IMR-90 (cell line): ENCODE results near the gene FEM1A. TPM values are rescaled to one million over a fixed set of nuclear protein-coding genes. Genes with fewer than 3 reads are reported as not detected.

Experiments
- ATAC-seq: fragments of 200-7000 bp; cut with Tn5 transposase; 2 replicates; pipeline ENCODE4 v1.9.1; 2020; ENCODE audit warnings: low read depth, mild to moderate bottlenecking, moderate library complexity
- BruUV-seq: library from RNA; stranded (reverse); fragments of 400-500 nt; replicated peaks from 2 replicates; lab custom pipeline; 2021; lab: Mats Ljungman, UMichigan
- CTCF ChIA-PET: fragments of 300-600 bp; formaldehyde crosslinking; extraction: SDS; loops from one replicate; lab custom pipeline; 2021; ENCODE audit warnings: antibody characterized with exemption; lab: Yijun Ruan, JAX
- POLR2A ChIA-PET: fragments of 300-600 bp; sonication (Branson Sonifier 250); formaldehyde crosslinking; loops from one replicate; lab custom pipeline; 2022; ENCODE audit warnings: antibody characterized with exemption; ENCODE audit not compliant: unreplicated experiment; lab: Charles Lee
- DNase-seq: peaks from one replicate; pipeline ENCODE4 v3.0.0; 2013
- H2AFZ ChIP-seq: replicated peaks from 2 replicates; pipeline ENCODE3; 2013; ENCODE audit warnings: low read length, mild to moderate bottlenecking; ENCODE audit not compliant: poor library complexity
- H2AK5ac ChIP-seq: 2 replicates; pipeline ENCODE4 v1.6.1; 2013; ENCODE audit warnings: low read depth, low read length, inconsistent platforms
- H2AK9ac ChIP-seq: replicated peaks from 2 replicates; pipeline ENCODE3; 2013; ENCODE audit warnings: mild to moderate bottlenecking, low read depth, low read length, moderate library complexity; ENCODE audit not compliant: poor library complexity
- H2BK120ac ChIP-seq: 2 replicates; pipeline ENCODE4 v1.6.1; 2013; ENCODE audit warnings: low read depth, low read length, inconsistent platforms
- H2BK15ac ChIP-seq: 3 replicates; pipeline ENCODE4 v1.6.1; 2013; ENCODE audit warnings: low read depth, low read length, inconsistent platforms
- H2BK20ac ChIP-seq: 2 replicates; pipeline ENCODE4 v1.6.1; 2013; ENCODE audit warnings: low read depth, mild to moderate bottlenecking, inconsistent platforms, low read length, moderate library complexity
- H2BK5ac ChIP-seq: 2 replicates; pipeline ENCODE4 v1.6.1; 2013; ENCODE audit warnings: mild to moderate bottlenecking, low read depth, low read length, inconsistent platforms; ENCODE audit not compliant: poor library complexity, severe bottlenecking
- H3K14ac ChIP-seq: replicated peaks from 2 replicates; pipeline ENCODE4 v1.6.1; 2013; ENCODE audit warnings: low read depth, low read length, inconsistent platforms
- H3K18ac ChIP-seq: 2 replicates; pipeline ENCODE4 v1.6.1; 2013; ENCODE audit warnings: low read depth, low read length, control low read depth
- H3K23ac ChIP-seq: 2 replicates; pipeline ENCODE4 v1.6.1; 2013; ENCODE audit warnings: low read depth, low read length, inconsistent platforms
- H3K27ac ChIP-seq: 2 replicates; pipeline ENCODE4 v1.5.1; 2013; ENCODE audit warnings: mild to moderate bottlenecking, control low read depth, low read length; ENCODE audit not compliant: insufficient read depth
- H3K27me3 ChIP-seq: 2 replicates; pipeline ENCODE4 v1.6.1; 2013; ENCODE audit warnings: low read length; ENCODE audit not compliant: control insufficient read depth, insufficient read depth
- H3K36me3 ChIP-seq: 2 replicates; pipeline ENCODE4 v1.6.1; 2013; ENCODE audit warnings: low read length, mixed read lengths; ENCODE audit not compliant: control insufficient read depth, insufficient read depth
- H3K4ac ChIP-seq: 2 replicates; pipeline ENCODE4 v1.6.1; 2013; ENCODE audit warnings: low read depth, low read length, inconsistent platforms
- H3K4me1 ChIP-seq: 2 replicates; pipeline ENCODE4 v1.6.1; 2013; ENCODE audit warnings: low read length, mixed read lengths; ENCODE audit not compliant: control insufficient read depth, insufficient read depth
- H3K4me2 ChIP-seq: 2 replicates; pipeline ENCODE4 v1.6.1; 2013; ENCODE audit warnings: low read depth, mild to moderate bottlenecking, control low read depth, low read length, moderate library complexity
- H3K4me3 ChIP-seq: 2 replicates; pipeline ENCODE4 v1.5.1; 2013; ENCODE audit warnings: low read depth, mild to moderate bottlenecking, control low read depth, low read length, moderate library complexity; ENCODE audit not compliant: insufficient read depth
- H3K56ac ChIP-seq: 2 replicates; pipeline ENCODE4 v1.6.1; 2013; ENCODE audit warnings: low read length, inconsistent platforms; ENCODE audit not compliant: insufficient read depth; ENCODE audit errors: extremely low read depth
- H3K79me1 ChIP-seq, 2 experiments: 2 replicates each; pipeline ENCODE4 v1.6.1; 2013; ENCODE audit warnings: low read length in 2 of 2, inconsistent platforms in 1 of 2, low read depth in 1 of 2
- H3K9ac ChIP-seq: 2 replicates; pipeline ENCODE4 v1.6.1; 2013; ENCODE audit warnings: low read depth, low read length, control low read depth
- H3K9me1 ChIP-seq: 2 replicates; pipeline ENCODE4 v1.6.1; 2013; ENCODE audit warnings: low read length, inconsistent platforms; ENCODE audit not compliant: insufficient read depth
- H3K9me3 ChIP-seq: 2 replicates; pipeline ENCODE4 v1.6.1; 2013; ENCODE audit warnings: low read length; ENCODE audit not compliant: control insufficient read depth, insufficient read depth
- H4K20me1 ChIP-seq: 2 replicates; pipeline ENCODE4 v1.6.1; 2013; ENCODE audit warnings: low read length, inconsistent platforms; ENCODE audit not compliant: insufficient read depth
- H4K5ac ChIP-seq: 2 replicates; pipeline ENCODE4 v1.6.1; 2013; ENCODE audit warnings: mild to moderate bottlenecking, low read depth, low read length, control low read depth
- H4K8ac ChIP-seq, 2 experiments: 2 replicates each; pipeline ENCODE4 v1.6.1; 2013; ENCODE audit warnings: low read depth in 2 of 2, low read length in 2 of 2, control low read depth in 1 of 2, inconsistent platforms in 1 of 2
- H4K91ac ChIP-seq: 2 replicates; pipeline ENCODE4 v1.6.1; 2013; ENCODE audit warnings: low read depth, low read length, inconsistent platforms; ENCODE audit not compliant: insufficient read depth
- BHLHE40 ChIP-seq: fragments of 150-350 bp; IDR thresholded peaks from 2 replicates; pipeline ENCODE4 v1.6.1; 2016; ENCODE audit warnings: mild to moderate bottlenecking, low read depth, low read length
- CEBPB ChIP-seq: IDR thresholded peaks from 2 replicates; pipeline ENCODE4 v1.6.1; 2012; ENCODE audit warnings: low read depth, low read length, improper control_type of control experiment
- CHD1 ChIP-seq: IDR thresholded peaks from 2 replicates; pipeline ENCODE4 v1.6.1; 2012; ENCODE audit warnings: low read depth, low read length, improper control_type of control experiment
- FOS ChIP-seq: fragments of 150-350 bp; IDR thresholded peaks from 2 replicates; pipeline ENCODE4 v1.6.1; 2016; ENCODE audit warnings: low read depth, low read length
- MAFK ChIP-seq: IDR thresholded peaks from 2 replicates; pipeline ENCODE4 v1.6.1; 2012; ENCODE audit warnings: low read depth, low read length, improper control_type of control experiment
- MAZ ChIP-seq: IDR thresholded peaks from 2 replicates; pipeline ENCODE4 v1.6.1; 2012; ENCODE audit warnings: low read depth, mild to moderate bottlenecking, low read length, improper control_type of control experiment, moderate library complexity, borderline replicate concordance
- MXI1 ChIP-seq: IDR thresholded peaks from 2 replicates; pipeline ENCODE4 v1.6.1; 2012; ENCODE audit warnings: low read depth, mild to moderate bottlenecking, low read length, moderate library complexity, borderline replicate concordance
- RAD21 ChIP-seq: IDR thresholded peaks from 2 replicates; pipeline ENCODE4 v1.6.1; 2012; ENCODE audit warnings: low read length, improper control_type of control experiment
- RFX5 ChIP-seq: IDR thresholded peaks from 2 replicates; pipeline ENCODE4 v1.8.0; 2012; ENCODE audit warnings: low read depth, mild to moderate bottlenecking, low read length, moderate library complexity
- SMC3 ChIP-seq: fragments of 150-350 bp; IDR thresholded peaks from 2 replicates; pipeline ENCODE4 v1.6.1; 2016; ENCODE audit warnings: low read depth, mild to moderate bottlenecking, antibody characterized with exemption, low read length, moderate library complexity
- WGBS, 2 experiments: methylation state at CpG; one replicate each; pipeline versions ENCODE4 v1.1.5 to v1.1.7; 2013; ENCODE audit warnings: missing lambda C conversion rate in 2 of 2; ENCODE audit not compliant: insufficient read length in 1 of 2; ENCODE audit errors: extremely low coverage in 2 of 2; 5-methylcytosine and 5-hydroxymethylcytosine counted together
- dilution Hi-C: fragments of 300-500 bp; cut with HindIII; formaldehyde crosslinking; loops from one replicate; pipeline ENCODE4 v1.14.3; 2018; ENCODE audit warnings: low sequenced_read_pairs; ENCODE audit not compliant: unreplicated experiment
- in situ Hi-C: fragments of 300-500 bp; cut with MboI; formaldehyde crosslinking; loops from 3 replicates; pipeline ENCODE4 v1.14.3; 2019; ENCODE audit warnings: low sequenced_read_pairs, inconsistent platforms, mixed read lengths
- intact Hi-C: fragments of 100-400 bp; cut with micrococcal nuclease; formaldehyde crosslinking; loops from 2 replicates; pipeline ENCODE4 v1.10.0; 2022
- polyA plus RNA-seq, 3 experiments: library from polyadenylated mRNA; depleted of rRNA; stranded (reverse); fragments of >200 nt; gene quantifications; 2 replicates each; pipeline ENCODE4 v1.2.3, GENCODE V29; 2012; ENCODE audit warnings: low replicate concordance in 1 of 3
- total RNA-seq: library from RNA; depleted of rRNA; stranded (reverse); fragments of >200 nt; gene quantifications from 2 replicates; pipeline ENCODE4 v1.2.3, GENCODE V29; 2012
- TF ChIP-seq, protein P1 (sequence below): fragments of 150-350 bp; IDR thresholded peaks from 2 replicates; pipeline ENCODE4 v1.6.1; 2017; ENCODE audit warnings: mild to moderate bottlenecking, antibody characterized with exemption, low read length, low read depth
- TF ChIP-seq, protein P2 (sequence below): conservative IDR thresholded peaks from 2 replicates; pipeline ENCODE4 v1.5.1; 2012; ENCODE audit warnings: mild to moderate bottlenecking, low read depth, low read length, improper control_type of control experiment

Gene FEM1A
- total and polyA plus RNA-seq, 2 of the 4 experiments (the other 2 are of a cell fraction): 5.3 to 8.8 TPM

DNA sequence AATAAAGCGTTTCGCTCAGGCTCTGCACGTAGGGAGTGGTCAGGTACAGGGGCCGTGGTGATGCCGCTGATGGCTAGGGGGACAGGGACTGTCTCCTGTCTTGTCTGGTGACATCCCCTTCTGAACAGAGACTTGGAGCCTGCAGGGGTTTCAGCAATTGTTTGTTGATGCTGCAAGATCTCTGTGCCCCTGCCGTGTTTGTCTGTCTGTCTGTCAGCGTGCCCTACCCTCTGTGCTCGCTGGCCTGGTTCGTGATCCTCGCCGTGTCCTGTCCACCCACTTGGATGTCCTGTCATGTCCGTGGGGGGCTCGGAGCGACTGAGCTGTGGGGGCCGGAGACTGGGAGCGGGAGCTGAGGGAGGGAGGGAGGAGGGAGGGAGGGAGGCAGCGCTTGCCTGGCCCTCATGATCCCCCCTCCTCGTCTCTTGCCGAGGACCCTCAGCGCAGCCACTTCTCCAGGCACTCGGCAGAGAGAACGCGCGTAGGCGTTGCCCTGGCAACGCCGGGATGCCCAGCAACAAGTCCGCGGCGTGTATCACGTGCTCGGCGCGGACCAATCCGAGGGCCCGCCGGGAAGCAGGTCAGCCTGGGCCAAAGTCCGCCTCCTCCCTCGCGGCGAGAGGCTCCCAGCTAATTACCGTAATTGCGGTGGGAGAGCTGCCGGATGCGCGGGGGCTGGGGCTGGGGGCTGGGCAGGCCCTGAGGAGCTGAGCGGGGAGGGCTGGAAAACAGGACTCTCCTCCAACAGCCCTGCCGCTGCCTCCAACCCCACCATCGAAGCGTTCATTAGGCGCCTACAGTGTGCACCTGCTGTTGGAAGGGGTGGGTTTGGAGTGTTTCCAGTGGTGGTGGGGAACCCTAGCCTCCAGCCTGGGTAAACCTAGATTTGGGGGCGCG lies 31.9 kb upstream of the FEM1A start:
- BruUV-seq: no TSS peak
- ChIA-PET POLR2A (no interaction called here), CTCF (no interaction called here)
- Histone ChIP-seq H2BK5ac (no peak overlapping the region), H2BK20ac (no peak overlapping the region), H3K79me1 (no peaks in the 10 kb centered on the region), H3K9ac (no peak overlapping the region), H2AK9ac (no peak overlapping the region), H3K23ac (no peak overlapping the region), H3K27me3 (peaks cover 22% of the 10 kb centered on the region), H3K4me1 (no peaks in the 10 kb centered on the region), H2BK120ac (no peak overlapping the region), H3K4me3 (no peak overlapping the region), H3K4me2 (peak overlapping the region; percentile 54; the same call in 1 of the 2 replicates), H3K56ac (no peak overlapping the region), H4K91ac (no peak overlapping the region), H3K27ac (no peak overlapping the region), H4K5ac (no peak overlapping the region), H4K8ac (no peak overlapping the region), H3K18ac (no peak overlapping the region), H3K14ac (no peak overlapping the region), H3K4ac (no peak overlapping the region), H2AFZ (peak overlapping the region; percentile 84), H3K9me3 (peaks cover 3% of the 10 kb centered on the region; the same call in 1 of the 2 replicates), H4K20me1 (no peaks in the 10 kb centered on the region), H2AK5ac (no peak overlapping the region), H3K9me1 (no peaks in the 10 kb centered on the region), H2BK15ac (no peak overlapping the region), H3K36me3 (no peaks in the 10 kb centered on the region)
- TF ChIP-seq MXI1 (no peak), BHLHE40 (0 out of 2 replicates have a peak, but pooled peaks have one; percentile 25), MAZ (no peak), RAD21 (no peak), CEBPB (no peak), RFX5 (peak; percentile 66; the same call in 1 of the 2 replicates), FOS (no peak), CHD1 (no peak), MAFK (no peak), SMC3 (no peak)
- TF ChIP-seq, protein P1, sequence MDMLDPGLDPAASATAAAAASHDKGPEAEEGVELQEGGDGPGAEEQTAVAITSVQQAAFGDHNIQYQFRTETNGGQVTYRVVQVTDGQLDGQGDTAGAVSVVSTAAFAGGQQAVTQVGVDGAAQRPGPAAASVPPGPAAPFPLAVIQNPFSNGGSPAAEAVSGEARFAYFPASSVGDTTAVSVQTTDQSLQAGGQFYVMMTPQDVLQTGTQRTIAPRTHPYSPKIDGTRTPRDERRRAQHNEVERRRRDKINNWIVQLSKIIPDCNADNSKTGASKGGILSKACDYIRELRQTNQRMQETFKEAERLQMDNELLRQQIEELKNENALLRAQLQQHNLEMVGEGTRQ: peak; percentile 96
- TF ChIP-seq, protein P2, sequence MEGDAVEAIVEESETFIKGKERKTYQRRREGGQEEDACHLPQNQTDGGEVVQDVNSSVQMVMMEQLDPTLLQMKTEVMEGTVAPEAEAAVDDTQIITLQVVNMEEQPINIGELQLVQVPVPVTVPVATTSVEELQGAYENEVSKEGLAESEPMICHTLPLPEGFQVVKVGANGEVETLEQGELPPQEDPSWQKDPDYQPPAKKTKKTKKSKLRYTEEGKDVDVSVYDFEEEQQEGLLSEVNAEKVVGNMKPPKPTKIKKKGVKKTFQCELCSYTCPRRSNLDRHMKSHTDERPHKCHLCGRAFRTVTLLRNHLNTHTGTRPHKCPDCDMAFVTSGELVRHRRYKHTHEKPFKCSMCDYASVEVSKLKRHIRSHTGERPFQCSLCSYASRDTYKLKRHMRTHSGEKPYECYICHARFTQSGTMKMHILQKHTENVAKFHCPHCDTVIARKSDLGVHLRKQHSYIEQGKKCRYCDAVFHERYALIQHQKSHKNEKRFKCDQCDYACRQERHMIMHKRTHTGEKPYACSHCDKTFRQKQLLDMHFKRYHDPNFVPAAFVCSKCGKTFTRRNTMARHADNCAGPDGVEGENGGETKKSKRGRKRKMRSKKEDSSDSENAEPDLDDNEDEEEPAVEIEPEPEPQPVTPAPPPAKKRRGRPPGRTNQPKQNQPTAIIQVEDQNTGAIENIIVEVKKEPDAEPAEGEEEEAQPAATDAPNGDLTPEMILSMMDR: no peak
- dilution Hi-C loops (no loop called here), in situ Hi-C loops (no loop called here), intact Hi-C loops (no loop called here)
- ATAC-seq (peak; percentile 100), DNase-seq (peak; percentile 79)
- whole genome bisulfite sequencing, 2 experiments: 2% methylated on average over 17 of the region's 53 CpGs; no CpG with 5 or more reads in 1 of the 2 experiments
